Psoas muscle (tissue), 8 donors: ENCODE results near the gene PSAPL1. TPM values are rescaled to one million over a fixed set of nuclear protein-coding genes. Genes with fewer than 3 reads are reported as not detected.

Experiments
- ATAC-seq, 4 donors: fragments of 200-7000 bp; cut with Tn5 transposase; one replicate each; pipeline ENCODE4 v1.9.1; 2020; ENCODE audit warnings: moderate library complexity in 3 of 4, mild to moderate bottlenecking in 2 of 4
- DNase-seq, 2 donors: peaks; one replicate each; pipeline ENCODE4 v3.0.0-alpha.2; 2020
- H3K27ac ChIP-seq: fragments of 200-600 bp; one replicate; pipeline ENCODE4 v1.8.0; 2022
- H3K27me3 ChIP-seq, 3 donors: fragments of 200-600 bp in 1 of 3; one replicate each; pipeline versions ENCODE4 v1.6.1 to v1.8.0; 2013 to 2022; ENCODE audit warnings: low read length in 2 of 3, mild to moderate bottlenecking in 2 of 3, moderate library complexity in 1 of 3; ENCODE audit not compliant: insufficient read depth in 3 of 3
- H3K36me3 ChIP-seq, 2 donors: fragments of 200-600 bp in 1 of 2; one replicate each; pipeline versions ENCODE4 v1.6.1 to v1.8.0; 2013 to 2022; ENCODE audit warnings: low read depth in 1 of 2, mild to moderate bottlenecking in 1 of 2, moderate library complexity in 1 of 2; ENCODE audit not compliant: insufficient read depth in 1 of 2
- H3K4me1 ChIP-seq: fragments of 200-600 bp; one replicate; pipeline ENCODE4 v1.8.0; 2022
- H3K4me3 ChIP-seq: fragments of 200-600 bp; one replicate; pipeline ENCODE4 v1.8.0; 2022; ENCODE audit warnings: mild to moderate bottlenecking
- H3K9me3 ChIP-seq: fragments of 200-600 bp; one replicate; pipeline ENCODE4 v1.8.0; 2022
- WGBS, 3 donors: extraction: QIAGEN DNeasy Blood & Tissue Kit; methylation state at CpG; one replicate each; pipeline versions ENCODE4 v1.1.6 to v1.1.7; 2013; 5-methylcytosine and 5-hydroxymethylcytosine counted together
- intact Hi-C, 2 donors: fragments of 100-400 bp; cut with DNase I; formaldehyde crosslinking; loops; one replicate each; pipeline versions ENCODE4 v1.11.0 to v1.14.2; 2022
- polyA plus RNA-seq, 3 donors: library from polyadenylated mRNA; stranded (reverse); fragments of 200-250 nt; gene quantifications; one replicate each; pipeline ENCODE4 v1.2.3, GENCODE V29; 2013
- total RNA-seq, 4 donors: library from RNA; stranded (reverse); fragmentation: NEBNext Ultra II Directional in 2 of 4; extraction: Animal tissue kit (Norgen Biotek cat#: 25700) in 2 of 4; gene quantifications; one replicate each; pipeline versions ENCODE4 v1.2.1 to v1.2.4, GENCODE V29; 2021 to 2023
- TF ChIP-seq, protein P1 (sequence below): fragments of 200-600 bp; IDR thresholded peaks from one replicate; pipeline ENCODE4 v1.8.0; 2022; ENCODE audit warnings: antibody characterized with exemption
- donor health status: healthy with polysubstance abuse.
- donor health status: DM: no; HTN: no; CAD: no; lungs with moderate emphysema.
- donor health status: Bipolar disorder and iron deficiency.
- donor health status: healthy.
- donor health status: DM: yes; HTN: yes; CAD: no.
- donor health status: DM: no; HTN: no; CAD: no.
- donor health status: DM: no; HTN: no; CAD: no.
- donor health status: DM: yes; HTN: yes; CAD: no.

Gene PSAPL1
- total and polyA plus RNA-seq, 7 donors: not detected

DNA sequence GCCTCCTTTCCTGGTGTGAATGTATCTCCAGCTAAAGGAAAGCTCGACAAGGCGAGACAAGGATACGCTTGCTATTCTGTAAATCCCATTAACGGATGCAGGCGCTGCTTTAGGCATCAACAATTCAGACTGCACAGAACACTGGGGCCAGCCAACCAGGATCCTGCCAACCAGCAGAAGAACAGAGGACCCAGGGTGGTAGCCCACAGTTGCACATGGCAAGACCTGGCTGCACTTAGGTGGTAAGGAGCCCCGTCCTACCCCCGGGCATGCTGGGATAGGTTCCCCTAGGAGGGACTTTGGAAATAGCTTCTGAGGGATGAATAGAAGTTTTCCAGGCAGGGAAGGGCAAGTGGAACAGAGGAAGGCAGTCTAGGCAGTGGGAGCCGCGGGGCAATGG is 20.7 kb downstream of the PSAPL1 start:
- H3K4me3 ChIP-seq: no peak overlapping the region
- peaks cover 0 to 3% (median 0%) of the 10 kb centered on the region in 3 donors for H3K27me3 ChIP-seq
- peaks cover 3% of the 10 kb centered on the region for H3K9me3 ChIP-seq
- 85 to 94% (median 92%) methylated on average over 9 of the region's 9 CpGs for WGBS, 3 donors
- TF ChIP-seq, protein P1, sequence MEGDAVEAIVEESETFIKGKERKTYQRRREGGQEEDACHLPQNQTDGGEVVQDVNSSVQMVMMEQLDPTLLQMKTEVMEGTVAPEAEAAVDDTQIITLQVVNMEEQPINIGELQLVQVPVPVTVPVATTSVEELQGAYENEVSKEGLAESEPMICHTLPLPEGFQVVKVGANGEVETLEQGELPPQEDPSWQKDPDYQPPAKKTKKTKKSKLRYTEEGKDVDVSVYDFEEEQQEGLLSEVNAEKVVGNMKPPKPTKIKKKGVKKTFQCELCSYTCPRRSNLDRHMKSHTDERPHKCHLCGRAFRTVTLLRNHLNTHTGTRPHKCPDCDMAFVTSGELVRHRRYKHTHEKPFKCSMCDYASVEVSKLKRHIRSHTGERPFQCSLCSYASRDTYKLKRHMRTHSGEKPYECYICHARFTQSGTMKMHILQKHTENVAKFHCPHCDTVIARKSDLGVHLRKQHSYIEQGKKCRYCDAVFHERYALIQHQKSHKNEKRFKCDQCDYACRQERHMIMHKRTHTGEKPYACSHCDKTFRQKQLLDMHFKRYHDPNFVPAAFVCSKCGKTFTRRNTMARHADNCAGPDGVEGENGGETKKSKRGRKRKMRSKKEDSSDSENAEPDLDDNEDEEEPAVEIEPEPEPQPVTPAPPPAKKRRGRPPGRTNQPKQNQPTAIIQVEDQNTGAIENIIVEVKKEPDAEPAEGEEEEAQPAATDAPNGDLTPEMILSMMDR: no peak
- H3K36me3 ChIP-seq: no peaks in the 10 kb centered on the region
- no peak for ATAC-seq
- DNase-seq: no peak
- H3K4me1 ChIP-seq: no peaks in the 10 kb centered on the region
- H3K27ac ChIP-seq: no peak overlapping the region
- intact Hi-C loops: no loop called here

DNA sequence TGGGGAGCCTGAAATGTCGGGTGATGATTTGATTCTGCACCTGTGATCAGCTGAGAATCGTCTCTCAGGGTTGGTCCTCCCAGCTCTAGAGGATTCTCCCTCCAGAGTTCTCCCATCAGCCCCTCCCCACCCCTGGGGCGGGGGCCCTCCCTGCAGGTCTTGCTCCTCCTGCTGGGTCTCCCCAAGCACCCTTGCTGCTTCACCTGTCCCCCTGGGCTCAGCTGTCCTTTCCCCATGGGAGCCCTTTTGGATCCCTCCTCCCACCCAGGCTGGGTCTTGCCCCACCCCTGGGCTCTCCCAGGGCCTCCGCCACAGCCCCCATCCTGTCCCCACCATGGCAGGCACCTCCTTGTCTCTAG is 22.2 kb downstream of the PSAPL1 start:
- WGBS, 3 donors: 66 to 77% (median 68%) methylated on average over 4 of the region's 4 CpGs
- H3K36me3 ChIP-seq: no peaks in the 10 kb centered on the region
- ATAC-seq (no peak), DNase-seq (no peak)
- peaks cover 0 to 3% (median 0%) of the 10 kb centered on the region in 3 donors for H3K27me3 ChIP-seq
- no peak overlapping the region for H3K4me3 ChIP-seq
- peaks cover 17% of the 10 kb centered on the region for H3K9me3 ChIP-seq
- intact Hi-C loops: no loop called here
- no peaks in the 10 kb centered on the region for H3K4me1 ChIP-seq
- TF ChIP-seq, protein P1: no peak
- no peak overlapping the region for H3K27ac ChIP-seq

DNA sequence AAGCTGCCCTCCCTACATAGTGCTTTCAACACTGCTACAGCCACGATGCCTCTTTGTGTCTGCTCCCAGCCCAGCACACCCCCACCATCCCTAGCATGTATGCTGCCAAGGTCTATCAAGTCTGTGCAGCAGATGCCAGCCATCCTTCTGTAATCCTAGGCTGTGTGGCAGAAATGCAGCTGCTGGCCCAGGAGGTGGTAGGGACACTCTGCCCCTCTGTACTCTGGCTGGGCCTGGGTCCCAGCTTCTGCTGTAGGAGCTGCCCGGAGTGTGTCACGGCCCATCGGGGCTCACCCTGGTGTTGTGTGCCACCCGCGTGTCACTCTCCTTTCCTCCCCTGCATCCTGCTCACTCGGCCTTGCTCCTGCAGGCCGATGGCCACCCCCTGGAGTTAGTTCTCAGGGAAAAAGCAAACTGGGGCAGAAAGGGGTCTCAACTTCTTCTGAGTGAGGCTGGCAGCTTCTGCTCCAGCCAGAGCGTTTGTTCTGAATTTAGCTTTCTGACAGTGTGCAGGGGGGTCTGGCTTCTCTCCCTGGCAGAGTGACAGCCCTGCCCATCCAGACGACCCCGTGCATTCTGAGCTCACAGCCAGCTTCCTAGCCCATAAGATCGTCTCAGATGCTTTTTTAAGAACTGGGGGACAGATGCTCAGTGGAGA is 22.7 kb downstream of the PSAPL1 start:
- Histone ChIP-seq H3K9me3 (peaks cover 18% of the 10 kb centered on the region), H3K4me1 (no peaks in the 10 kb centered on the region), H3K4me3 (no peak overlapping the region), H3K27ac (no peak overlapping the region), H3K36me3 (no peaks in the 10 kb centered on the region), H3K27me3 (peaks cover 0 to 3% (median 0%) of the 10 kb centered on the region in 3 donors)
- TF ChIP-seq, protein P1: no peak
- intact Hi-C loops: no loop called here
- no peak for DNase-seq
- 27 to 48% (median 43%) methylated on average over 12 of the region's 12 CpGs for WGBS, 3 donors
- no peak for ATAC-seq

DNA sequence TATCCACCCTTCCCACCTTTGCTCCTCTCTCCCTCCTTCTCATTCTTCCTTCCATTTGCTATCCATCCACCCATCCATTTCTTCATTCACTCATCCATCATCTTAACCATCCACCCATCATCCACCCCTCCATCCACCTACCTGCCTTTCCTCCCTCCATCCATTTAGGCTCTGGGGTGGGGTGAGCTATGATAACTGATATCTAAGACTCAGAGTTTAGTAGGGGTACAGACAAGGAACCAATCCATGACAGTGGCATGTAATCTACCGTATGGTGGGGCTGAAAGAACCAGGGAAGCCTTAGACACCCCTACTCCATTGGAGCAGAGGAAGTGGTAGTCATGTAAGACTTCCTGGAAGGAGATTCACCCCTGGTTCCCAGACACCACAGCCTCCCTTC is 23.2 kb downstream of the PSAPL1 start:
- 63 to 82% (median 64%) methylated on average over 1 of the region's 1 CpG for WGBS, 3 donors
- ATAC-seq (no peak), DNase-seq (no peak)
- Histone ChIP-seq H3K36me3 (no peaks in the 10 kb centered on the region), H3K4me3 (no peak overlapping the region), H3K27me3 (peaks cover 0 to 3% (median 0%) of the 10 kb centered on the region in 3 donors), H3K4me1 (no peaks in the 10 kb centered on the region), H3K27ac (no peak overlapping the region), H3K9me3 (peaks cover 18% of the 10 kb centered on the region)
- TF ChIP-seq, protein P1: no peak
- intact Hi-C loops: no loop called here

DNA sequence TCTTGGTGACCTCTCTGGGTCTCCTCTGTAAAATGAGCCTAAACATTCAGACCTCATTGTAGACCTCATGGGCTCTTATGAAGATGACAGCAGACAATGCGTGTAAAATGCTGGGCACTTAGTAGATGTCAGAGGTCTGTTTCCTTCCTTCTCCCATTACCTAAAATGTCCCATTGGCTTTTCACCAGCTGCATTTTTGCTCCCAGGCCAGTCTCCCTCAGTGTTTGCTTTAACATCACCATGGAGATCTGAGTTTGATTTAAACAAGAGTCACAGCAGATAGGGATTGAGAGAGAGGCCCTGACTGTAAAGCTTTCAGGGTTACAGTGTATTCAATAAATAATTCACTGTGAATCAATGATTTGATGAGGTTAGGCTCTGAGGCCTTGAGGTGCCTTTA is 24.3 kb downstream of the PSAPL1 start:
- Histone ChIP-seq H3K27ac (no peak overlapping the region), H3K27me3 (peaks cover 0 to 3% (median 0%) of the 10 kb centered on the region in 3 donors), H3K9me3 (peaks cover 25% of the 10 kb centered on the region), H3K36me3 (no peaks in the 10 kb centered on the region), H3K4me3 (no peak overlapping the region), H3K4me1 (no peaks in the 10 kb centered on the region)
- intact Hi-C loops: no loop called here
- DNase-seq (no peak), ATAC-seq (no peak)
- TF ChIP-seq, protein P1: no peak
- 57 to 79% (median 75%) methylated on average over 1 of the region's 1 CpG for WGBS, 3 donors
